Measurements from ENCODE around the gene ADSS1. TPM values are rescaled to one million over a fixed set of nuclear protein-coding genes. Genes with fewer than 3 reads are reported as not detected.
A peak's percentile ranks its signal among the peaks of the same experiment; 100 is the strongest.

ADSS1 gene
- total RNA-seq, 4 donors from 2014 or later: 3.4 to 11.4 (median 8.4) TPM

DNA sequence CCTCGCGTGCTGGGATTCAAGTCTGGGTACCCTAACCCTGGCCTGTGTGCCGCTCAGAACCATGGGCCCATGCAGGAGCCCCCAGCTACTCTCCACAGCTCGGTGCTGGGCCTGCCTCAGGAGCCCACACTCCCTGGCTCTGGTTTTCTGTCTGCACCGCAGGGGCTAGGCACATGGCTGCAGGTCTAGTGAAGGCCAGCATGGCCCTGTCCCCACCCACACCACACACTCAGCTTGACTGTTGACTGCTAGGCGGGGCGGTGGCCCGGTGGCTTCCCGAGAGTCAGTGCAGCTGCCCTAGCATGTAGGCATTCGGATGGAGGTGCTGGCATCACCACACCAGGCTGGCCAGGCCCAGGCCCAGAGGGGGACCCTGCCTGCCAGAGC is 26.7 kb upstream of the ADSS1 start:
- H3K36me3 ChIP-seq: peaks cover 0 to 31% (median 0%) of the 10 kb centered on the region in 3 donors
- intact Hi-C loops (cut with DNase I): no loop called here
- no peak overlapping the region for H3K4me3 ChIP-seq
- peaks cover 31 to 92% (median 73%) of the 10 kb centered on the region in 3 donors for H3K4me1 ChIP-seq
- H3K27ac ChIP-seq: peak overlapping the region in 3 of 4 donors; percentile 18 to 57 (median 51)
- TF ChIP-seq, protein P1, sequence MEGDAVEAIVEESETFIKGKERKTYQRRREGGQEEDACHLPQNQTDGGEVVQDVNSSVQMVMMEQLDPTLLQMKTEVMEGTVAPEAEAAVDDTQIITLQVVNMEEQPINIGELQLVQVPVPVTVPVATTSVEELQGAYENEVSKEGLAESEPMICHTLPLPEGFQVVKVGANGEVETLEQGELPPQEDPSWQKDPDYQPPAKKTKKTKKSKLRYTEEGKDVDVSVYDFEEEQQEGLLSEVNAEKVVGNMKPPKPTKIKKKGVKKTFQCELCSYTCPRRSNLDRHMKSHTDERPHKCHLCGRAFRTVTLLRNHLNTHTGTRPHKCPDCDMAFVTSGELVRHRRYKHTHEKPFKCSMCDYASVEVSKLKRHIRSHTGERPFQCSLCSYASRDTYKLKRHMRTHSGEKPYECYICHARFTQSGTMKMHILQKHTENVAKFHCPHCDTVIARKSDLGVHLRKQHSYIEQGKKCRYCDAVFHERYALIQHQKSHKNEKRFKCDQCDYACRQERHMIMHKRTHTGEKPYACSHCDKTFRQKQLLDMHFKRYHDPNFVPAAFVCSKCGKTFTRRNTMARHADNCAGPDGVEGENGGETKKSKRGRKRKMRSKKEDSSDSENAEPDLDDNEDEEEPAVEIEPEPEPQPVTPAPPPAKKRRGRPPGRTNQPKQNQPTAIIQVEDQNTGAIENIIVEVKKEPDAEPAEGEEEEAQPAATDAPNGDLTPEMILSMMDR (IDR thresholded peaks at IDR 0.05): no peak
- no peak for TF ChIP-seq POLR2A (IDR thresholded peaks at IDR 0.05)
- 100% methylated on average over 2 of the region's 10 CpGs; no CpG with 5 or more reads in 1 of the 2 donors for WGBS, 2 donors
- H3K9me3 ChIP-seq: no peaks in the 10 kb centered on the region
- no peak for DNase-seq
- no peaks in the 10 kb centered on the region for H3K27me3 ChIP-seq

DNA sequence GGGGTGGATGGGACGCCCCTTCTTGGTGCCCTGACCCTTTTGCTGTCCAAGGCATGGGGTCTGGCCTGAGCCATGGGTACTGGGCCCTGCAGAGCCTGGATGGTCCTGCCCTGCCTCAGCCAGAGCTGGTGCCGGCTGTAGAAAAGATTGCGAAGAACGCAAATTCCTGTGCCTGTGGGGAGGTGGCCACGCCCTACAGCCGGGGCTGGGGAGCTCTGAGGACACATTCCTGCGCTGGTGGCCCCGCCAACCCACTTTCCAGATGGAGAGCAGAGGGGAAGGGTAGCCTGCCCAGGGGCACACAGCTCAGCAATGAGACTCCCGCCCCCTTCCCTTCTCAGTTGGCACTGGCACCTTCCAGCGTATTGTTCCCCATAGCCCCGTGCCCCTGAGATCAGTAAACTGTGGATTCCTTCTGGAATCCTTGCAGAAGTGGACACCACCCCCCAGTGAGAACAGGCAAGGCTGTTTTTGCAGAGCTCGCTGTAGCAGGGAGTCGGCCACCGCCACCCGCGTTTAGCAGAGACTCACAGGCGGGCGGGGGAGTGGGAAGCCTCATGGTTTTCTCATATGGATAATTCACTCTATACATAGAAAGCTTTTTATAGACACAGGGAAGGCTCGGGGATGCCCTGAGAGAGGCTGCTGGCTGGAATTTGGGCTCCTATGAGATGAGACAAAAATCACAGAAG is 26.0 kb upstream of the ADSS1 start:
- no peak for TF ChIP-seq POLR2A (IDR thresholded peaks at IDR 0.05)
- TF ChIP-seq, protein P1 (IDR thresholded peaks at IDR 0.05): no peak
- peak overlapping the region in 3 of 4 donors; percentile 51 to 57 (median 54) for H3K27ac ChIP-seq
- DNase-seq: no peak

DNA sequence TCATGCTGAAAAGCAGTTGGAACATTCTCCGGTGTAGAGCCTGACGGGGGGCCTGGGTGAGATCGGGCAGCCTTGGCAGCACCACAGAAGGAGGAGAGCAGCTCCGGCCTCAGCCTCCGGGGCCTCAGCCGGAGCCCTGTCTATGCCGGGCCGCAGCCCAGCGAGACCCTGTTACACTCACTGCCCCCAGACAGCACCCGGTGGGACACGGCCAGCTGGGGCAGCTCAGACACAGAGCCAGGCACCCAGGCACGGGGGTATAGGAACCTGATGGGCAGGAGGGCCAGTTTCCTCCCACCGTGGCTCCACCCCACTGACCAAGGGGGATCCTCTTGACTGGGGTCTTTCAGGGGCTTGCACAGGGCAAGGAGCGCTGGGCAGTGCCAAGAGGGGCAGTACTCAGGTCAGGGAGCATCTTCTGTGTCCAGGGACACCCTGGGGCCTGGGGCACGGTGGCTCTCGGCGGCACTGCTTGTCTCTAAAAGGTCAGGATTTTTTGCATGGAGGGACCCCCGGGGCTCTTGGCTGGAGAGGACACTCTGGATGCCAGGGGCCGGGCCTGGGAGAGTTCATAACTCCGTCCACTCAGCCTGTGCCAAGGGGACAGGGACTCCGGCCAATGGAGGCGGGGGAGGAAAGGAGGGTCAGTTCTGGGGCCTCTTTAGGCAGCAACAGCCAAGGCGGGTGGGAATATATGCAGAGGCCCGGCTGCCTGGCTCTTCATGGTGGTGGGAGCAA is 25.2 kb upstream of the ADSS1 start:
- Histone ChIP-seq H3K4me1 (peaks cover 31 to 77% (median 57%) of the 10 kb centered on the region in 3 donors), H3K27me3 (no peaks in the 10 kb centered on the region), H3K9me3 (no peaks in the 10 kb centered on the region), H3K36me3 (peaks cover 6 to 46% (median 13%) of the 10 kb centered on the region in 3 donors), H3K4me3 (peak overlapping the region in 3 of 4 donors; percentile 11 to 27 (median 12)), H3K27ac (peak overlapping the region; percentile 45 to 57 (median 52))
- intact Hi-C loops (cut with DNase I): no loop called here
- TF ChIP-seq POLR2A (IDR thresholded peaks at IDR 0.05): no peak
- TF ChIP-seq, protein P1 (IDR thresholded peaks at IDR 0.05): no peak
- WGBS, 2 donors: 56 to 80% methylated on average over 4 to 10 of the region's 24 CpGs
- no peak for DNase-seq

More for the DNA sequence above, 26.0 kb upstream of the ADSS1 start:
- intact Hi-C loops (cut with DNase I): no loop called here
- 61 to 69% methylated on average over 10 to 13 of the region's 19 CpGs for WGBS, 2 donors
- H3K9me3 ChIP-seq: no peaks in the 10 kb centered on the region
- no peaks in the 10 kb centered on the region for H3K27me3 ChIP-seq
- peak overlapping the region in 1 of 4 donors; percentile 27 for H3K4me3 ChIP-seq
- H3K4me1 ChIP-seq: peaks cover 31 to 85% (median 65%) of the 10 kb centered on the region in 3 donors
- H3K36me3 ChIP-seq: peaks cover 0 to 38% (median 5%) of the 10 kb centered on the region in 3 donors

DNA sequence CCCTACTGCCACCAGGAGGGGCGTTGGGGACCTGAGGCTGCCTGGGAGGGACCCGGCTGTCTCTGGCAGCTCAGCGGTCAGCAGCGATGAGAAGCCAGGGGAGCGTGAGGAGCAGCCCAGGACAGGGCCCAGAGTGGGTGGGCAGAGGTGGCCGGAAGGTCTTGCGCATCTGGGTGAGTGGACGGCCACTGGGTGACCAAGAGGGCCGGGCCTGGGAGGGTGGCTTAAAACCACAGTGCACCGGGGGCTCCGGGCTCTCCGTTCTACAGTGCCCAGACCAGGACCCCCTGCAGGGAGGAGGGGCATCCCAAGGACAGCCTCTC is 24.6 kb upstream of the ADSS1 start:
- Histone ChIP-seq H3K4me1 (peaks cover 28 to 72% (median 52%) of the 10 kb centered on the region in 3 donors), H3K4me3 (peak overlapping the region in 3 of 4 donors; percentile 7 to 27 (median 12))

More for the DNA sequence above, 24.6 kb upstream of the ADSS1 start:
- intact Hi-C loops (cut with DNase I): no loop called here
- H3K36me3 ChIP-seq: peaks cover 10 to 52% (median 18%) of the 10 kb centered on the region in 3 donors
- no peak for DNase-seq
- H3K27me3 ChIP-seq: no peaks in the 10 kb centered on the region
- 74% methylated on average over 4 of the region's 12 CpGs; no CpG with 5 or more reads in 1 of the 2 donors for WGBS, 2 donors
- peak overlapping the region; percentile 14 to 57 (median 52) for H3K27ac ChIP-seq
- no peaks in the 10 kb centered on the region for H3K9me3 ChIP-seq
- TF ChIP-seq, protein P1 (IDR thresholded peaks at IDR 0.05): no peak
- TF ChIP-seq POLR2A (IDR thresholded peaks at IDR 0.05): no peak

All from esophagus squamous epithelium (tissue), 5 donors.